A549 (cell line): Measurements from ENCODE around the gene FLVCR2. TPM values are rescaled to one million over a fixed set of nuclear protein-coding genes. Genes with fewer than 3 reads are reported as not detected.

ENCODE experiments used
- ATAC-seq, 2 experiments: fragments of 200-7000 bp in 1 of 2; fragments of >200 bp in 1 of 2; cut with Nextera tagmentation in 1 of 2; cut with Tn5 transposase in 1 of 2; 3 replicates each; pipeline versions ENCODE4 v1.8.0 to v1.9.1; 2018 to 2020; ENCODE audit warnings: mild to moderate bottlenecking in 1 of 2, moderate library complexity in 1 of 2
- CTCF ChIA-PET: fragments of 300-600 bp; sonication (Branson Sonifier 250); formaldehyde crosslinking; extraction: SDS; loops from one replicate; lab custom pipeline; 2021; ENCODE audit warnings: antibody characterized with exemption, inconsistent platforms; lab: Yijun Ruan, JAX
- POLR2A ChIA-PET: fragments of 350-600 bp; formaldehyde crosslinking; extraction: SDS; loops from one replicate; lab custom pipeline; 2021; ENCODE audit warnings: antibody characterized with exemption, inconsistent platforms; lab: Yijun Ruan, JAX
- DNase-seq, 2 experiments: peaks; one replicate each; pipeline versions ENCODE4 v3.0.0 to v3.0.0-alpha.2; 2011 to 2016; ENCODE audit warnings: low read depth in 1 of 2, low spot score in 1 of 2
- FAIRE-seq: peaks from 2 replicates; lab custom pipeline; 2011; peaks lifted over from hg19 to GRCh38; lab: Jason Lieb, UNC
- H3K27ac ChIP-seq, 2 experiments: fragments of >200 bp; sonication (Bioruptor Twin); formaldehyde crosslinking; 3 replicates each; pipeline ENCODE4 v1.5.1; 2016 to 2017
- H3K4me1 ChIP-seq: fragments of >200 bp; sonication (Bioruptor Twin); formaldehyde crosslinking; 3 replicates; pipeline ENCODE4 v1.6.1; 2016
- H3K4me2 ChIP-seq: fragments of >200 bp; sonication (Bioruptor Twin); formaldehyde crosslinking; 3 replicates; pipeline ENCODE4 v1.6.1; 2016
- H3K4me3 ChIP-seq: fragments of >200 bp; sonication (Bioruptor Twin); formaldehyde crosslinking; 3 replicates; pipeline ENCODE4 v1.5.1; 2016
- H3K9me3 ChIP-seq: fragments of >200 bp; sonication (Bioruptor Twin); formaldehyde crosslinking; 3 replicates; pipeline ENCODE4 v1.6.1; 2016
- BHLHE40 ChIP-seq: IDR thresholded peaks from 2 replicates; pipeline ENCODE4 v1.6.1; 2012; ENCODE audit warnings: low read depth, low read length, inconsistent platforms
- CEBPB ChIP-seq, 2 experiments: fragments of >200 bp in 1 of 2; sonication (Bioruptor Twin) in 1 of 2; formaldehyde crosslinking in 1 of 2; IDR thresholded peaks; 2 replicates each; pipeline ENCODE4 v1.6.1; 2012 to 2016
- EHF ChIP-seq: fragments of 250-450 bp; sonication (Bioruptor Pico); IDR thresholded peaks from 2 replicates; pipeline ENCODE4 v1.5.0; 2020; ENCODE audit warnings: mild to moderate bottlenecking
- GATA3 ChIP-seq: IDR thresholded peaks from 2 replicates; pipeline ENCODE4 v1.6.1; 2012; ENCODE audit warnings: borderline replicate concordance
- HES2 ChIP-seq: fragments of >200 bp; sonication (Bioruptor Twin); formaldehyde crosslinking; IDR thresholded peaks from 2 replicates; pipeline ENCODE4 v1.6.1; 2016
- HEYL ChIP-seq: fragments of 250-450 bp; sonication (Bioruptor Pico); IDR thresholded peaks from 2 replicates; pipeline ENCODE4 v1.8.0; 2021; ENCODE audit warnings: mild to moderate bottlenecking, moderate library complexity
- HMGXB4 ChIP-seq: fragments of 250-450 bp; sonication (Bioruptor Pico); IDR thresholded peaks from 2 replicates; pipeline ENCODE4 v1.5.0; 2021; ENCODE audit warnings: mild to moderate bottlenecking, moderate library complexity, borderline replicate concordance
- KDM5A ChIP-seq: fragments of 200-600 bp; sonication (generic); IDR thresholded peaks from 2 replicates; pipeline ENCODE4 v1.6.1; 2016; ENCODE audit warnings: antibody characterized with exemption, mild to moderate bottlenecking
- MYC ChIP-seq: IDR thresholded peaks from 2 replicates; pipeline ENCODE4 v1.6.1; 2012; ENCODE audit warnings: mild to moderate bottlenecking, inconsistent platforms, low read length, improper control_type of control experiment, borderline replicate concordance
- NPAS2 ChIP-seq: fragments of 250-450 bp; sonication (Bioruptor Pico); IDR thresholded peaks from 2 replicates; pipeline ENCODE4 v1.8.0; 2022; ENCODE audit warnings: mild to moderate bottlenecking, moderate library complexity, borderline replicate concordance
- POLR2A ChIP-seq: IDR thresholded peaks from 2 replicates; pipeline ENCODE4 v1.6.1; 2012; ENCODE audit warnings: mild to moderate bottlenecking, low read length
- RAD21 ChIP-seq, 2 experiments: fragments of >200 bp in 1 of 2; sonication (Bioruptor Twin) in 1 of 2; formaldehyde crosslinking in 1 of 2; IDR thresholded peaks in 1 of 2; conservative IDR thresholded peaks in 1 of 2; 2 replicates in 1 of 2; 3 replicates in 1 of 2; pipeline ENCODE4 v1.6.1; 2012 to 2018; ENCODE audit warnings: inconsistent platforms in 1 of 2
- RARB ChIP-seq: fragments of 250-450 bp; sonication (Bioruptor Pico); IDR thresholded peaks from 2 replicates; pipeline ENCODE4 v1.8.0; 2021; ENCODE audit warnings: mild to moderate bottlenecking, moderate library complexity
- RFX5 ChIP-seq: fragments of 450-650 bp; IDR thresholded peaks from 2 replicates; pipeline ENCODE4 v1.7.1; 2014; ENCODE audit warnings: antibody characterized with exemption, mild to moderate bottlenecking, moderate library complexity
- RNF2 ChIP-seq: fragments of 200-600 bp; sonication (generic); IDR thresholded peaks from 2 replicates; pipeline ENCODE4 v1.6.1; 2016; ENCODE audit warnings: low read depth, mild to moderate bottlenecking, antibody characterized with exemption, moderate library complexity, borderline replicate concordance
- TFCP2L1 ChIP-seq: fragments of 250-450 bp; sonication (Bioruptor Pico); IDR thresholded peaks from 2 replicates; pipeline ENCODE4 v1.5.0; 2021; ENCODE audit warnings: mild to moderate bottlenecking
- WGBS: methylation state at CpG from one replicate; pipeline ENCODE4 v1.1.6; 2017; ENCODE audit errors: missing lambda C conversion rate; 5-methylcytosine and 5-hydroxymethylcytosine counted together
- polyA plus RNA-seq, 4 experiments: library from polyadenylated mRNA; depleted of rRNA in 3 of 4; stranded (reverse); fragments of >200 nt; fragmentation: RNase III in 1 of 4; extraction: RNeasy Plus Mini Kit Qiagen cat#74134 plus additional on column Dnase treatment in 1 of 4; gene quantifications; 2 replicates in 3 of 4; 3 replicates in 1 of 4; pipeline ENCODE4 v1.2.3, GENCODE V29; 2011 to 2017
- TF ChIP-seq, protein P1 (sequence below): fragments of 200-600 bp; sonication (generic); IDR thresholded peaks from 2 replicates; pipeline ENCODE4 v1.6.1; 2016; ENCODE audit warnings: antibody characterized with exemption, mild to moderate bottlenecking, moderate library complexity

FLVCR2 gene
- polyA plus RNA-seq, 2 of the 4 experiments (the other 2 are of a cell fraction): 3.8 to 3.9 TPM

DNA sequence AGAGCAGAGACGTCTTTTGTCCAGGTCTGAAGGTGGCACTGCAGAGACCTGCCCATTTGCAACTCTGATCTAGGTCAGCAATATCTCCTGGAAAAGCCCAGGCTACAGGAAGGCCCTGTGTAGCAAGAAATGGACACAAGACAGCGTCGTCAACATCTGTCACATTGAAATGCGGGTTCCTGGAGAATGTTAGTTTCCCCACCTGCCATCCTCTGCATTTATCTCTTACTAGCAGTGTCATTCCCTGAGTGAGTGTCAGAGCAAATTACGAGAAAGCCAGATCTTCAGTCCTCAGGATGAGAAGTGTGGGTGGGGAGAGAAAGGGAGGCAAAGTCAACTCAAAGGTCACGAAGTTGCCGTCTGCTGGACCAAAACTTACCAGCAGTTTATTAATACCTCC lies 27.4 kb upstream of the FLVCR2 start (continued):
- TF ChIP-seq BHLHE40: no peak
- TF ChIP-seq RARB (CRISPR knock-in tag): no peak
- TF ChIP-seq TFCP2L1 (CRISPR knock-in tag): no peak
- TF ChIP-seq, all 56 proteins: peak for 0

DNA sequence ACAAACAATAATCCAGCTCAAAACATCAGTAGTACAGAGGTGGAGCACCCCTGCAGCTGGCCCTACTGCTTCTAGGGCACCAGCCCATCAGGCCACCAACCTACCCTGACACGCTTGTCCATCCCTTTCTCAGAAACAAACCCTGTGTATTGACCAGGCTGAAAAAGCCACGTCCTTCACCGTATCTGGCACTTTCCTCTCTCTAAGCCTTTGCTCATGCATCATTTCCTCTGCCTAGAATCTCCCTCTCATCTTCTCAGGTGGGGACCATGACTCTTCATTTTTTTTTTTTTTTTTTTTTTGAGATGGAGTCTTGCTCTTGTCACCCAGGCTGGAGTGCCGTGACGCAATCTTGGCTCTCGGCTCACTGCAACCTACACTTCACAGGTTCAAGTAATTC lies 25.3 kb upstream of the FLVCR2 start:
- H3K4me1 ChIP-seq: peaks cover 33% of the 10 kb centered on the region
- 0 out of 4 replicates have a peak, but pooled peaks of 1 of the 2 experiments have one; percentile 5 for TF ChIP-seq CEBPB (IDR thresholded peaks at IDR 0.05)
- no peak for TF ChIP-seq KDM5A
- no peak overlapping the region for H3K4me2 ChIP-seq
- no peak overlapping the region for H3K4me3 ChIP-seq
- no peak for DNase-seq
- H3K27ac ChIP-seq: peak overlapping the region; percentile 59 to 66; a peak in 4 of 6 replicates
- FAIRE-seq: no peak
- peaks cover 13% of the 10 kb centered on the region for H3K9me3 ChIP-seq
- 97% methylated on average over 6 of the region's 6 CpGs for WGBS
- ChIA-PET POLR2A (no interaction called here), CTCF (interaction anchor here (1.2 to 4.7 kb wide), 8 partner anchors 8 to 244 kb away, joined by 3 to 18 read pairs (median 4); no protein-coding TSS in a partner anchor)
- ATAC-seq: no peak

GRCh38 chr14:75553761-75554364 lies 24.6 kb upstream of the FLVCR2 start:
- DNase-seq (no peak), FAIRE-seq (no peak), ATAC-seq (no peak; a peak in 1 of 6 replicates)
- ChIA-PET CTCF (interaction anchor here (1.2 to 4.7 kb wide), 6 partner anchors 12 to 245 kb away, joined by 3 to 18 read pairs (median 4); no protein-coding TSS in a partner anchor), POLR2A (no interaction called here)
- H3K4me1 ChIP-seq: peaks cover 29% of the 10 kb centered on the region
- H3K4me3 ChIP-seq: no peak overlapping the region
- peak overlapping the region; percentile 59 to 66; a peak in 5 of 6 replicates for H3K27ac ChIP-seq
- peaks cover 16% of the 10 kb centered on the region for H3K9me3 ChIP-seq
- H3K4me2 ChIP-seq: peak overlapping the region; percentile 40; the same call in 2 of the 3 replicates
- 70% methylated on average over 4 of the region's 4 CpGs for WGBS
- no peak for TF ChIP-seq POLR2A
- TF ChIP-seq MYC: no peak
- no peak for TF ChIP-seq HMGXB4 (CRISPR knock-in tag)
- TF ChIP-seq, protein P1, sequence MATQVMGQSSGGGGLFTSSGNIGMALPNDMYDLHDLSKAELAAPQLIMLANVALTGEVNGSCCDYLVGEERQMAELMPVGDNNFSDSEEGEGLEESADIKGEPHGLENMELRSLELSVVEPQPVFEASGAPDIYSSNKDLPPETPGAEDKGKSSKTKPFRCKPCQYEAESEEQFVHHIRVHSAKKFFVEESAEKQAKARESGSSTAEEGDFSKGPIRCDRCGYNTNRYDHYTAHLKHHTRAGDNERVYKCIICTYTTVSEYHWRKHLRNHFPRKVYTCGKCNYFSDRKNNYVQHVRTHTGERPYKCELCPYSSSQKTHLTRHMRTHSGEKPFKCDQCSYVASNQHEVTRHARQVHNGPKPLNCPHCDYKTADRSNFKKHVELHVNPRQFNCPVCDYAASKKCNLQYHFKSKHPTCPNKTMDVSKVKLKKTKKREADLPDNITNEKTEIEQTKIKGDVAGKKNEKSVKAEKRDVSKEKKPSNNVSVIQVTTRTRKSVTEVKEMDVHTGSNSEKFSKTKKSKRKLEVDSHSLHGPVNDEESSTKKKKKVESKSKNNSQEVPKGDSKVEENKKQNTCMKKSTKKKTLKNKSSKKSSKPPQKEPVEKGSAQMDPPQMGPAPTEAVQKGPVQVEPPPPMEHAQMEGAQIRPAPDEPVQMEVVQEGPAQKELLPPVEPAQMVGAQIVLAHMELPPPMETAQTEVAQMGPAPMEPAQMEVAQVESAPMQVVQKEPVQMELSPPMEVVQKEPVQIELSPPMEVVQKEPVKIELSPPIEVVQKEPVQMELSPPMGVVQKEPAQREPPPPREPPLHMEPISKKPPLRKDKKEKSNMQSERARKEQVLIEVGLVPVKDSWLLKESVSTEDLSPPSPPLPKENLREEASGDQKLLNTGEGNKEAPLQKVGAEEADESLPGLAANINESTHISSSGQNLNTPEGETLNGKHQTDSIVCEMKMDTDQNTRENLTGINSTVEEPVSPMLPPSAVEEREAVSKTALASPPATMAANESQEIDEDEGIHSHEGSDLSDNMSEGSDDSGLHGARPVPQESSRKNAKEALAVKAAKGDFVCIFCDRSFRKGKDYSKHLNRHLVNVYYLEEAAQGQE: no peak
- no peak for TF ChIP-seq HES2
- TF ChIP-seq HEYL (CRISPR knock-in tag): no peak
- TF ChIP-seq NPAS2 (CRISPR knock-in tag): no peak
- no peak for TF ChIP-seq RFX5
- no peak for TF ChIP-seq GATA3
- no peak for TF ChIP-seq KDM5A
- TF ChIP-seq RAD21 (conservative IDR thresholded peaks at IDR 0.05 in 1 of 2, IDR thresholded peaks at IDR 0.05 in 1 of 2): no peak
- no peak for TF ChIP-seq RARB (CRISPR knock-in tag)
- no peak for TF ChIP-seq EHF (CRISPR knock-in tag)
- TF ChIP-seq RNF2: no peak
